Lower lobe of right lung (tissue), 2 donors: Measurements from ENCODE around the gene ZFYVE28. TPM values are rescaled to one million over a fixed set of nuclear protein-coding genes. Genes with fewer than 3 reads are reported as not detected.
"Not testable (repeated sequence)": the region's sequence is repeated elsewhere in the genome, so short reads cannot be mapped to it uniquely, and the experiment has no call there.

ENCODE experiments used
- ATAC-seq, 2 donors: fragments of 200-7000 bp; cut with Tn5 transposase; one replicate each; pipeline ENCODE4 v1.9.1; 2020 to 2022; ENCODE audit warnings: mild to moderate bottlenecking in 2 of 2, moderate library complexity in 2 of 2
- DNase-seq: peaks from one replicate; pipeline ENCODE4 v3.0.0-alpha.2; 2020
- H3K27ac ChIP-seq: fragments of 200-600 bp; one replicate; pipeline ENCODE4 v1.8.0; 2022
- H3K27me3 ChIP-seq: fragments of 200-600 bp; one replicate; pipeline ENCODE4 v1.8.0; 2022; ENCODE audit warnings: low read depth
- H3K36me3 ChIP-seq: fragments of 200-600 bp; one replicate; pipeline ENCODE4 v1.8.0; 2022; ENCODE audit warnings: mild to moderate bottlenecking
- H3K4me1 ChIP-seq: fragments of 200-600 bp; one replicate; pipeline ENCODE4 v1.8.0; 2022
- H3K4me3 ChIP-seq: fragments of 200-600 bp; one replicate; pipeline ENCODE4 v1.8.0; 2022; ENCODE audit warnings: mild to moderate bottlenecking
- H3K9me3 ChIP-seq: fragments of 200-600 bp; one replicate; pipeline ENCODE4 v1.8.0; 2022
- CTCF ChIP-seq: fragments of 200-600 bp; IDR thresholded peaks from one replicate; pipeline ENCODE4 v1.8.0; 2022; ENCODE audit warnings: antibody characterized with exemption, mild to moderate bottlenecking
- intact Hi-C: fragments of 100-400 bp; cut with DNase I; formaldehyde crosslinking; loops from one replicate; pipeline ENCODE4 v1.11.0; 2022
- total RNA-seq: library from RNA; stranded (reverse); fragmentation: NEBNext Ultra II Directional; extraction: Animal tissue kit (Norgen Biotek cat#: 25700); gene quantifications from one replicate; pipeline ENCODE4 v1.2.1, GENCODE V29; 2021
- donor health status: DM: no; HTN: yes; CAD: no; lungs with severe emphysema.

Gene ZFYVE28
- total RNA-seq, 1 donor from 2014 or later, result 12.9 TPM

DNA sequence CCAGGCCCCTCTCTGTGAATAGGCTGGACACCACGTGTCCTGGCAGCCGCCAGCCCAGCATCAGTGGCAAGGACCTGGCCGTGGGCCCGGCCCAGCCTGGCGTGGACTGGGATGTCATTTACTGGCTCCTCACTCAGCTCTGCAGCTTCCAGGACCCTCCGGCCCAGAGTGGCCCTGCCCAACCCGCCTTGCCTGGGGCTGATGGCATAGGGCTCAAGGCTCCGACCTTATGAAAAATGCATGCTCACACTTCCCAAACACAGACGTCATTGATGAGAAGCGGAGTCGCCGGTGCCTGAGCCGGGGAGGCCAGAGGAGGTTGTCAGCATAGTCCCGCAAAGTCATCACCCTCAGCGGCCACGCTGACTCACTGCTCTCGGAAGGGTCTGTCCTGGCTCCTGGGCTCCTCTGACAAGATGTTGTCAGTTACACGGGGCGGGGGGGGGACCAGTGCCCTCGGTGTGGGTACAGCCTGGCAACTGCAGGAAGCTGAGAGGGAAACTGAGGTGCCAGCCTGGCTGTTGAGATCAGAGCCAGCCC, 14.6 kb upstream of the ZFYVE28 start:
- intact Hi-C loops, result no loop called here
- no peaks in the 10 kb centered on the region for H3K36me3 ChIP-seq
- H3K4me1 ChIP-seq, result no peaks in the 10 kb centered on the region
- no peak overlapping the region for H3K27ac ChIP-seq
- TF ChIP-seq CTCF, result no peak
- ATAC-seq (no peak), DNase-seq (no peak)
- no peak overlapping the region for H3K4me3 ChIP-seq
- H3K9me3 ChIP-seq, result peaks cover 3% of the 10 kb centered on the region
- H3K27me3 ChIP-seq, result peaks cover 4% of the 10 kb centered on the region

DNA sequence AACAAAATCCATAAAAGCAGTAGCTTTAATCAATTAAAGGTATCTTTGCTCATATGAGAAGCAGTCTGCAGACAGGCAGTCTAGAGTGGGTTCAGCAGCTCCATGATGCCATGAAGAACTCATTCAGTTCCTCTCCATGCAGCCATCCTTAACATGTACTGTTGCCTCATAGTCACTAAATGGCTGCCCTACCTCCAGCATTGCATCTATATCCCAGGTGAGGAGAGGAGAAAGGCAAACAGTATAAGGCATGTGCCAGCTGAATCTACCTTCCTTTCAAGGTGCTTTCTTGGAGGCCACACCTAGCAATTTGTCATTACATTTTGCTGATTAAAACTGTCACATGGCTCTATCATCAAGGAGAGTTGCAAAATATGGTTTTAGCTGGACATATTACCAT, 13.6 kb upstream of the ZFYVE28 start:
- Histone ChIP-seq H3K4me1 (no peaks in the 10 kb centered on the region), H3K9me3 (peaks cover 3% of the 10 kb centered on the region), H3K4me3 (no peak overlapping the region), H3K36me3 (no peaks in the 10 kb centered on the region), H3K27ac (no peak overlapping the region), H3K27me3 (peaks cover 10% of the 10 kb centered on the region)
- DNase-seq (no peak), ATAC-seq (no peak)
- TF ChIP-seq CTCF, result no peak
- intact Hi-C loops, result no loop called here

DNA sequence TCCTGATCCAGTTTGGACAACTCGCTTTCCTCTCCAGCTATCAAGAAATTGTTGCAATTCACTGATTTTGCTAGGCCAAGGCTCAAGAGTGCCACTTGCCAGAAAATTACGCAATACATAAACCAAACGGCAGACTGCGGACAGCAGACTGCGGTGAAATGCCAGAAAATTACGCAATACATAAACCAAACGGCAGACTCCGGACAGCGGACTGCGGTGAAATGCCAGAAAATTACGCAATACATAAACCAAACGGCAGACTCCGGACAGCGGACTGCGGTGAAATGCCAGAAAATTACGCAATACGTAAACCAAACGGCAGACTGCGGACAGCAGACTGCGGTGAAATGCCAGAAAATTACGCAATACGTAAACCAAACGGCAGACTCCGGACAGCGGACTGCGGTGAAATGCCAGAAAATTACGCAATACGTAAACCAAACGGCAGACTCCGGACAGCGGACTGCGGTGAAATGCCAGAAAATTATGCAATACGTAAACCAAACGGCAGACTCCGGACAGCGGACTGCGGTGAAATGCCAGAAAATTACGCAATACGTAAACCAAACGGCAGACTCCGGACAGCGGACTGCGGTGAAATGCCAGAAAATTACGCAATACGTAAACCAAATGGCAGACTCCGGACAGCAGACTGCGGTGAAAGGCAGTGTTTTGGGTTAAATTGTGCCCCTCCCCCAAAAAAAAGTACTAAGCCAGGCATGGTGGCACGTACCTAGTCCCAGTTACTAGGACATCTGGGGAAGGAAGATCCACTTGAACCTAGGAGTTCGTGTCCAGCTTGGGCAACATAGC, 11.7 kb upstream of the ZFYVE28 start:
- H3K27ac ChIP-seq, intact Hi-C loops, H3K36me3 ChIP-seq, ATAC-seq, H3K4me3 ChIP-seq, H3K9me3 ChIP-seq, H3K4me1 ChIP-seq, DNase-seq: not testable (repeated sequence)
- peaks cover 10% of the 10 kb centered on the region for H3K27me3 ChIP-seq

- no peak for TF ChIP-seq CTCF
- Histone ChIP-seq H3K27ac (no peak overlapping the region), H3K4me3 (no peak overlapping the region), H3K36me3 (no peaks in the 10 kb centered on the region), H3K4me1 (no peaks in the 10 kb centered on the region), H3K9me3 (peaks cover 3% of the 10 kb centered on the region), H3K27me3 (peaks cover 6% of the 10 kb centered on the region)
- intact Hi-C loops, result no loop called here
- ATAC-seq (no peak), DNase-seq (peak; percentile 43)
Observed at GRCh38 chr4:2428496-2429213, 10.2 kb upstream of the ZFYVE28 start.

DNA sequence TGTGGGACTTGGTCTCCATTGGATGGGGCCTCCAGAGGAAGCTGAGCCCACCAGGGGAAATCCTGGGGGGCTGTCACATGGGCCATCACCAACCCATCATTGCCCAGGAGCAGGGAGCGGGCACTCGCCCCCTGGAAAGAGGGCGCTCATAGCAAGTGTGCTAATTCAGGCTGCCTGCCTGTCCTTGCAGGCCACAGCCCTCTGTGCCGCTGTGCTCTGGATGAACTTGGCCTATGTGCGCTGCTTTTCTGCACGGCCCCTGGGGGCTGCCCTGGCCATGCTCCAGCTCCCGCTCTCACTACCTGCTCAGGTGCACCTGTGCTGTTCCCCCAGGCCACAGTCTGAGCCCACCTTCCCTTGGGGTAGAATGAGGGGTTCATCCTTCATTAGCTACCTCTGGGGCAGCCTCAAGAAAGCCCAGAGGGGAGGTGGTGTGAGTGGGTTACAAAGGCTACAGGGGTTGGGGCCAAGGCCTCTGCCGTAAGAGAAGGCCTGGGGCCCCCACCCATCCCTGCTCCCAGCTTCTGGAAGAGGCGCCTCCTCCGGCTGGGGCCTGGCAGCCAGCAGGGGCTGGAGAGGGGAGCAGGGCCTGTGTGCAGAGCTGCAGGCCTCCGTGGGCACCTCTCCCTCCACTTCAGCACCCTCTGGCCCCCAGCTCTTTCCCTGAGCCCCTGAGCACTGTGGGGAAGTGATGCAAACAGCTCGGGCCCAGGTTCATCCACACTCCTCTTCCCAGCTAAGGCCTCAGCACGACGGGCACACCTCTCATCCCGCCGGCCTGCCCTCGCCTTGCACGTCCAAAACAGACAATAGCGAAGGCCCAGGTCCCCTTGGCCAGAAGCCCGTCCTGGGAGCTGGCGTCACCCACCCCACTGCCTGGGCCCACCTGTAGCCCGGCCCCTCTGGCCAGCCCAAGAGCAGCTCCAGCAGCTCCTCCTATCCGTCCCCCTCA, 9.2 kb upstream of the ZFYVE28 start:
- Histone ChIP-seq H3K27me3 (peaks cover 11% of the 10 kb centered on the region), H3K27ac (no peak overlapping the region), H3K4me1 (no peaks in the 10 kb centered on the region), H3K4me3 (no peak overlapping the region), H3K9me3 (peaks cover 3% of the 10 kb centered on the region), H3K36me3 (no peaks in the 10 kb centered on the region)
- intact Hi-C loops, result no loop called here
- DNase-seq (no peak), ATAC-seq (no peak)
- TF ChIP-seq CTCF, result no peak
